ENCODE measurements around the gene PRKG1. TPM values are rescaled to one million over a fixed set of nuclear protein-coding genes. Genes with fewer than 3 reads are reported as not detected.

Gene PRKG1
- total RNA-seq, result not detected in 2 replicates

DNA sequence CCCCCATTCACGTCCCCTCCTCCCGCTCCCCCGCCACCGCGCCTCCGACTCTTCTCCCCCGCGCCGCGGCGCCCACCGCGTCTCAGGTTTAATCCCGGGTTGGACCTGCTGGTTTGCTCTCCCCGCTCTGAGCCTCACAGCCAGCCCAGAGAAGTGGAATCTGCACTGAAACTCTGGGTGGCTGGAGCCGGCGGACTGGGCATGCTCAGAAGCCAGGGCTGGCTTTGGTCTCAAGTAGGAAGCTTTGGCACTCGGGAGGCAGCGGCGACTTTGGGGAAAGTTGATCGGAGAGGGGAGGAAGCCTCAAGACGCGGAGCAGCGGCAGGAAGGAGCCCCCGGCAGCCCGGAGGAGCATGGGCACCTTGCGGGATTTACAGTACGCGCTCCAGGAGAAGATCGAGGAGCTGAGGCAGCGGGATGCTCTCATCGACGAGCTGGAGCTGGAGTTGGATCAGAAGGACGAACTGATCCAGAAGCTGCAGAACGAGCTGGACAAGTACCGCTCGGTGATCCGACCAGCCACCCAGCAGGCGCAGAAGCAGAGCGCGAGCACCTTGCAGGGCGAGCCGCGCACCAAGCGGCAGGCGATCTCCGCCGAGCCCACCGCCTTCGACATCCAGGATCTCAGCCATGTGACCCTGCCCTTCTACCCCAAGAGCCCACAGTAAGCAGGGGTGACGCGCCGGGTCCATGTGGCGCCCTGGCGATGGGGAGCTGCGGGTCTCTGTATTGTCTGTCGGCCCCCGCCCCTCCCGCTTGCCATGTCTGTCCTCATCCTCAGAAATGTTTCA, at the start of gene PRKG1:
PRKG1 (plus strand) TSS at position 250 of the 791 bp plus-strand sequence.
- intact Hi-C loops (cut with micrococcal nuclease), result no loop called here

DNA sequence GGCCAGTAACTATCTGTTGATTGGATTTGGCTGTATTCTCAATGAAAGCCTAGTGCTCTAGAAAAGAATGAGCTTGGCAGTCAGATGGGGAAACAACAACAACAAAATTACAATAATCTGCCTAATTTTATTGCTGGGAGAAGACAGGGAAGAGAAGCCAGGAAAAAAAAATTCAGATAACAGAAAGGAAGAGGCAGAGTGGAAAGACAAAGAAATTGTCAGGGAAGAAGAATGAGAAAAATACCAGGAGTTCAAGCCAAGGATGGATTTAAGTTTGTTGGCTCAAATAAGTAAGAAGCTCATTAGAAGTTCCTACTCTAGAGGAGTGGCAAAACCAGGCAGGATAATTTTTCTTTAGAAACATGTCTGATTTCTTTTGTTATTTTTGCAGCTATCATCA, 45.9 kb upstream of the PRKG1 start:
- intact Hi-C loops (cut with micrococcal nuclease), result no loop called here

DNA sequence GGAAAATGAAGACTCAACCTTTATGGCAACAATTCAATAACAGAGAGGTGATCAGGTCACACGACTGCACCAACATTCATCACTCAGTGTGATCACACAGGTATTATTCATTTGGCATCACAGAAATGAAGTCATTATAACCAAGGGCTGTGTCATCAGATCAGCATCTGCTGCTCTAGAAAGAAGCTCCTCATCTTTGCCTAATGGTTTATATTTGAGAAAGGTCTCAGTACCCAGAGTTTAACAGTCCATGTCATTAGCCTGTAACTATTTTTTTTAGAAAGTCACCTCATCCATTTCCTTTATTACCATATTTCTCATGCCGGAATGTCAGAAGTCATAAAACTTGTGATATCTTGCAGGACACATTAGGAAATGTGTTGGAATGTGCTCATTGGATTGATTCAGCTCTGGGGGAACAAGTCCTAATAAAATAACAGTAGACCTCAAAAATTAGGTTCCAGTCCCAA, 45.1 kb upstream of the PRKG1 start:
- intact Hi-C loops (cut with micrococcal nuclease), result no loop called here

DNA sequence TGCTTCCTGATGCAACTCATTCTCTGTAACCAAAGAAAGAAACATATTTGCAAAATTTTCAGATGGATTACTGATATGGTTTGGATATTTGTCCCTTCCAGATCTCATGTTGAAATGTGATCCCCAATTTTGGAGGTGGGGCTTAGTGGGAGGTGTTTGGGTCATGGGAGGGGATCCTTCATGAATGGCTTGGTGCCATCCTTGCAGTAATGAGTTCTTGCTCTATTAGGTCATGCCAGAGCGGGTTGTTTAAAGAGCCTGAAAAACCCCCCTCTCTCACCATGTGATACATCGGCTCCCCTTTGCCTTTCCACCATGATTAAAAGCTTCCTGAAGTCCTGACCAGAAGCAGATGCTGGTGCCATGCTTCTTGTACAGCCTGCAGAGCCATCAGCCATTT, 43.8 kb upstream of the PRKG1 start:
- intact Hi-C loops (cut with micrococcal nuclease), result no loop called here

DNA sequence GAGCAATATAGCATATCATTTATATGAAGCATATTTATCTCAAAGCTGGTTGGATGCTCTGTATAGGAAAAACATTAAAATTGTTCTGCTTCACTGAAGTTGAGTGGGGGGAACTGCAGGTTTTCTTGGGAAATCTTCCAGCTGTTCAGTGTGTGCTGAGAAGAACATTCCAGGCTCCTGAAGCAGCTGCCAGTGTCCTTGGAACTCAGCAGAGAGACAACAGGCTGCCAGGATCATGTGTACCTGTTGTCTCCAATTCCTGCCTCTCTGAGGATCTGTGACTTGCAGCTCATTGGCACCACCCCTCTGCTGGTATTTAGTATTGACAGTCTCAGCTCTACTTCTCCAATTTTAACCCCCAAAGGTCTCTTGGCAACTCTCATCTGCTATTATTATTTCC, 42.3 kb upstream of the PRKG1 start:
- intact Hi-C loops (cut with micrococcal nuclease), result no loop called here

DNA sequence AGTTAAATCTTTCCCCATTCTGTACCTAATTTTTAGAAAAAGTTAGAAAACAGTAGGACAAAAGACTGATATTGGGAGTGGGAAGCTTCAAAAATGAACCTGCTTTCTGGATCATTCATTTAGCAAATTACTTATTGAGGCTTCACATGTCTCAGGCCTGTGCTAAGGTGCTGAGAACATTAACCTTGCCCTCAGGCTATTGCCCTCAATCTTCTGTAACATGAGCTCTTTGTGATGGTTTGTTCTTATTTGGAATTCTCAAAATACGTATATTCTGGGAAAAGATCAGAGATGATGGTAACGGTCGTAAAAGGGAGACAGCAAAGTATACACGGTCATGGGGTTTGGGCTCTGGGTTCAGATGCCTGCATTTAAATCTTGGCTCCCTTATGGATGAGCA, 39.5 kb upstream of the PRKG1 start:
- intact Hi-C loops (cut with micrococcal nuclease), result no loop called here

DNA sequence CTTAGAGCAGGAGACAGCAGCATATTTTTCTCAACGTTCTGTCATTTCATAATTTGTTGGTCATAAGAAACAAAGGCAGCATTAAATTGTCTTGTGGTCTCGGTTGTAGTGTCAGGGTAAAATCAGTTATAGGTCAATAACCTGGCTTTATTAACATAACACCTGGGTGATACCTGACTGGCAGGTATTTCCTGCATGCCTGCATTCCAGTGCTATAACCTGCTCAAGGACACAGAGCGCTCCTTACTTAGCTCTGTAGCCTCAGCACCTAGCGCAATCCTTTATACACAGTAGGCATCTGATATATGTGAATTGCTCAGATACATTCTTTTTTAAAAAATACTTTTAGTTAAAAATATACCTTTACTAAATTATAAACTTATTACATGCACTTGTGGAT, 38.9 kb upstream of the PRKG1 start:
- intact Hi-C loops (cut with micrococcal nuclease), result no loop called here

DNA sequence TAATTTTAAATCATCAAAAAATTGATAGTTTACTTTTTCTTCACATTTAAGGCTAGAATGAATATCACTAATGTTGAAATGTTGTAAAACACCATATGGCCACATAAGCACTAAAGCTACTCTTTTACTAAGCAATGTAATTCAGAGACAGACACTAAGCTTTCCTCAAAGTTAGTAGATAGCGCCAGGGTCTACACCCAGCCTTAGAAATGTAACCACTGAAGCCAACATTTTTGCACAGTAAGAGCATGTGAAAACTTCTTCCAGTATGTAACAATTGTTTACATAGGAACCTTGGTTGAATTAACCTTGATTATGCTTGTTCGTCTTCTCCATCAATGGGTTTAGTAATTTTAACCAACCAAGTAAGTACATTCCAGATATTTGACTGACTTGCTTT, 28.4 kb upstream of the PRKG1 start:
- intact Hi-C loops (cut with micrococcal nuclease), result no loop called here

DNA sequence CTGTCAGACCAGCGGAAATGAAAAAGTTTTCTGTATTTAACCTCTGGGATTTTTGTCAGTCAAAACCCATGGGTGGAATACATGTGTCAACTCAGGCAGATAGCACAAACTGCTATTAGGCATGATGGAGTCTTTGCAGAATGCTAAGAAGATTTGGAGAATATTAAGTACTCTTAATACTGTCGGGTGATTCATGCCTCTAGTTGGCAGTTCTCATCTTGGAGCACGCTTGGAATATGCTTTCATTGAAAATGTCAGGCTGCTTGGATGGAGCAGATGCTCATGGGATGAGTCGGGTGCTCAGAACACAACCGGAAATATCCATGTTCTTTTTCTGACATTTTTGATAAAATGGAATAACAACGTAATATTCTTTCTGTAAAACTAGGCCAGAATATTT, 27.6 kb upstream of the PRKG1 start:
- intact Hi-C loops (cut with micrococcal nuclease), result no loop called here

DNA sequence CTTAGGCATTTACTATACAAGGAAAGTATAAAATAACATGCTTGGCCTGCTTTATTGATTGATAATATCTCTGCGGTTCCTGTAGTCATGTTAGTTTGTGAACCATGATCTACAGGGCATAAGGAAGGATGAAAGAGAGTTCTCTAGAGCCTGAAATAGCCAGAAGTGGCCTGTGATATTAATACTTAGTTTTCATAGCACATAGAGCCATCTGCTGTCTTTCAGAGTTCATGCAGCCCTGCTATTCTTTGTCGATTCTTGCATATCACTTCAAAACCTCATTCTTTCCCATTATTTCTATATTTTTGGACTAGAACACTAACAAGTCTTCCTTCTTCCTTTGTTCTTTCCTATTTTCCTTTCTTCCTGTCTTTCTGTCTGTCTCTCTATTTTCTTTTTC, 26.4 kb upstream of the PRKG1 start:
- intact Hi-C loops (cut with micrococcal nuclease), result no loop called here

DNA sequence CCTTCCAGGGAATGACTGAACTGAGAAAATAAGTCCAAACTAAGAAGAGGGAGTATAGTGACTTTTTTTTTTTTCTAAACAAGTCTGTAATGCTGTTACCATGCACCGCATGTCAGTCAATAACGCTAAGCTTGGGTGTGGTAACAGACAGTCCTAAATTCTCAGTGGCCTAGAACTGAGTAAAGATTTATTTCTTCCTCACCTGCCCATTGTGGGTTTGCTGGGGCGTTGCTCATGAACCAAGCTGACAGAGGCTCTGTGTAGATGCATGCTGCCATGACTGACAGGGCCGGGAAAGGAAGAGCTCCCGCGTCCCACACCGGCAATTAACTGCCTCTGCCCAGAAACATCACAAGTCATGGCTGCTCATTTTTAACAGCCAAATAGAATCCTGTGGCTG, 25.5 kb upstream of the PRKG1 start:
- intact Hi-C loops (cut with micrococcal nuclease), result no loop called here

DNA sequence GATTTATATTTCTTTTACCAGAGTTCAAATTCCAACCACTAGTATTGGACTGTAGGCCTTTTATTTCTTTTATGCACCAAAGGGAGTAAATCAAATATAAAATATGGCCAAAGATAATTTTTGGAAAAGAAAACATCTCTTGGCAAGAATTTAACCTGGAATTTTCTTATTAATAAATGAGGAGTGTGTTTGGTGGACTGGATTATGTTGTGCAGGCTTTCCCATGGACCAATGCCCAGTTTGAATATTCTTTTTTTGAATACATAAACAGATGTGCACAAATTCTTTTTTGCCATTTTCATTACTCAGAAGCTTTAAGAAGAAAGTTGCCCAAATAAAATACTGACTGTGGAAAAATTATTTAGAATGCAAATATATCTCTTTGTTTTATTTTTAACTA, 22.1 kb upstream of the PRKG1 start:
- intact Hi-C loops (cut with micrococcal nuclease), result no loop called here

DNA sequence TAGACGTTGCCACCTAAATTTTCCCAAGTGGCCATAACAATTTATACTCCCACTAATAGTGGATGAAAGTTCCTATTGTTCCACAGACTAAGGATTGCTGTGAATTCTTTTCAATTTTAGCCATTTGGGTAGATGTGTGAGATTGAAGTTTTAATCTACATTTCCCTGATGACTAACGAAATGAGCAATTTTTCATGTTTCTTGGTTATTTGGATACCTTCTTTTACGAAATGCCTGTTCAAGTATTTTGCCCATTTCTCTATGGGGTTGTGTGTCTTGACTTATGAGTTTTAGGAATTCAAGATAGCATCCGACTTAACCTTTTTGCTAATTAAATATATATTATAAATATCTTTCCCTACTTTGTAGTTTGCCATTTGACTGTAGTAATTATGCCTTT, 16.4 kb upstream of the PRKG1 start:
- intact Hi-C loops (cut with micrococcal nuclease), result no loop called here

DNA sequence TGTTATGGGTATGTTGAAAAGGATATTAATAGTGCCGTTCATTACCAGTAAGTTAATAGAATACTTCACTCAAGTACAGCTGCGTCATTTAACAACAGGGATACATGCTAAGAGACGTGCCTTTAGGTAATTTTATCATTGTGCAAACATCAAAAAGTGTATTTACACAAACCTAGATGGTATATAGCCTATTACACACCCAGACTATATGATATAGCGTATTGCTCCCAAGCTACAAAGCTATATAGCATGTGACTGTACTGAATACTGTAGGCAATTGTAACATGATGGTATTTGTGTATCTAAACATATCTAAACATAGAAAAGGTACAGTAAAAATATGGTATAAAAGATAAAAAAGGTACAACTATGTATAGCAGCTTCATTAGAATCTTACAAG, 11.1 kb upstream of the PRKG1 start:
- intact Hi-C loops (cut with micrococcal nuclease), result no loop called here

DNA sequence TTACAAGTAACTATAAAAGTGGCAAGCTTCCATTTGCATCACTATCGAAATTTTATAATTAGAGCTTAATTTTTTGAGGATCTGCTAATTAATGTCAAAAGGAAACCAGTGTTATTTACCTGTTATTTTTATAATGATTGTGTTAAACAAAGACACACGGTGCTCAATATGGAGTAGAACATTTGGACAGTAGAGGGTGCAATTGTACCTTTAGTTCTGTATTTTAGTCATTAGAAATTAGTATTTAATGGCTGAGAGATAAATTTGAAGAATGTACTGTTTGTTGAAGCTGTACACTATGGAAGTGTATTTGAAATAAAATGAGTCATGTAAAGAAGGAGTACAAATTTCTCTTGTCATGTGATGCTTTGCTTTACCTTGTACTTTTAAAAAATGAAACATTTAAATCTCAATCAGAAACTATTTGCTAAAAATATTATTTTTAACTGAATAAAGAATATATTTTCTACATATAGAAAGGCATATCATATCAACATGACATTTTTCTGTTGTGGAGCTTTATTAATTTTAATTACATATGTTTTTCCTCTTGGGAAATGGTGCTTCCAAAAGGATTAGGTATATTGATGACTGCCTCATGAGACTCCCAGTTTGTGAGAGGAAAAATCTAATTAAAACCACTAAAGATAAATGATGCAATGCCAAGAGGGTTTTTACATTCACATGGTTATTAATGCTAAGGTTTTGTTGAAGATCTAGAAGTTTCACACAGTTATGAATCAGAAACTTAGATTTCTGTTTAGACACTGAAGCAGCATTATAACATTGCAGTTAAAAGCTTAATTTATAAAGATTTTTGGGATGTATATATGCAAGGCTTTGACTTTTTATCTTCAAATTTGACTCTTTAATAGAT, 10.4 kb upstream of the PRKG1 start:
- intact Hi-C loops (cut with micrococcal nuclease), result no loop called here

DNA sequence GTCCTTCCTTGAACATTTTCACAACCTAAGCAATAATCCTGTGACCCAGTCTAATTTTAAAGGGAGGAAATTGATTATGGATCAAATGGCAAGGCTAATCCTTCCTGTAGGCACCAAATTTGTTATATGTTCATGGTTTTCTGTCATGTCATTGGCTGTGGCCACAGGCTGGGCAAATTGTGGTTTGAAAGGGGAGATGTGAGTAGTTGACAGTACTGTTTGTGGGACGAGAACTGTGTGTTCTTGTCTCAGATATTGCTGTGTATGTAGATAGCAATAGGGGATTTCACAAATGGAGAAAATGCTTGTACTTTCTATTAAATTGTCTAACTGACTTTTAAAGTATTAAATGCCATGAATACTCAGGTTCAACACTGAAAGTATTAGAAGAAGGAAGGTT, 8.1 kb upstream of the PRKG1 start:
- intact Hi-C loops (cut with micrococcal nuclease), result loop anchor here (5.0 kb wide), 1 partner anchor 64 kb away; no protein-coding TSS in a partner anchor

DNA sequence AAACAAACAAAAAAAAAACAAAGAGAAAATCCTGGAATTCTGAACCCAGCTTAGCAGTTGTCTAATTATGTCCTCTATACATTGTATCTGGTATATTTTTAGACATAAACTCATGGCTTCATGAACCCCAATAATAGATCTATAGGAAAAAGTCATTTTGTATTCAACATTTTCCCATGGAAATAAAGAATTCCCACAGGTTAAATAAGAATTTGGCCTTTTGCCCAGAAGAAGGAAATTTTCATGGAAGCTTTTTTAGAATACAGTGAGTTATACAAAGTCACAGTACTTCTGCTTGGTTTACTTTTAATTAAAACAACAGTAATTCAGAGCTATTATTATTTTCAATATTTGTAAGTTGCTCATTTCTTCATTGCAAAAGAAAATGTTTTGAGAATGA, 2.1 kb upstream of the PRKG1 start:
- intact Hi-C loops (cut with micrococcal nuclease), result no loop called here

DNA sequence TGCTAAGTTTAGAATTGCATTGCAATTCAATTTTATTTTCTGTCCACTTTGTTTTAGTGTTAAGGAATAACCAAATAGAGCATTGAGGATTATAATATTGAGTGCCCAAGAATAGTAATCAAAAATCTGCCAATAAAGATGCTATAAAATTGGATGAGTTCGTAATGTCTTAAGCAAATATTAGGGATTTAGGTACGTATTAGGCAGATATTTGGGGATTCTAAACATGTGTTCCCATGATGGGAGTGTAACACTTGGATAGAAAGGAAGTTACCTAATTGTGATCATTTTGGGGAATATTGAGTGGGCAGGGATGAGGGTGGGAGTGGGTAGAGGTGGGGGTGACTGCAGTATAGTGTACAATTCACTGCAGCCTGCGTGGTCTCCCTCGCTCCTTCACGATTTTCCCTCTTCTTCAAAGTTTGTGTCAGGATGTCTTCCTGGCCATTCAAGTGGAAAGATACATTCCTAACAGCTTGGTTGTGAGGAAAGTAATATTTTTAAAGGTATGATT, 1.3 kb upstream of the PRKG1 start:
- intact Hi-C loops (cut with micrococcal nuclease), result no loop called here

DNA sequence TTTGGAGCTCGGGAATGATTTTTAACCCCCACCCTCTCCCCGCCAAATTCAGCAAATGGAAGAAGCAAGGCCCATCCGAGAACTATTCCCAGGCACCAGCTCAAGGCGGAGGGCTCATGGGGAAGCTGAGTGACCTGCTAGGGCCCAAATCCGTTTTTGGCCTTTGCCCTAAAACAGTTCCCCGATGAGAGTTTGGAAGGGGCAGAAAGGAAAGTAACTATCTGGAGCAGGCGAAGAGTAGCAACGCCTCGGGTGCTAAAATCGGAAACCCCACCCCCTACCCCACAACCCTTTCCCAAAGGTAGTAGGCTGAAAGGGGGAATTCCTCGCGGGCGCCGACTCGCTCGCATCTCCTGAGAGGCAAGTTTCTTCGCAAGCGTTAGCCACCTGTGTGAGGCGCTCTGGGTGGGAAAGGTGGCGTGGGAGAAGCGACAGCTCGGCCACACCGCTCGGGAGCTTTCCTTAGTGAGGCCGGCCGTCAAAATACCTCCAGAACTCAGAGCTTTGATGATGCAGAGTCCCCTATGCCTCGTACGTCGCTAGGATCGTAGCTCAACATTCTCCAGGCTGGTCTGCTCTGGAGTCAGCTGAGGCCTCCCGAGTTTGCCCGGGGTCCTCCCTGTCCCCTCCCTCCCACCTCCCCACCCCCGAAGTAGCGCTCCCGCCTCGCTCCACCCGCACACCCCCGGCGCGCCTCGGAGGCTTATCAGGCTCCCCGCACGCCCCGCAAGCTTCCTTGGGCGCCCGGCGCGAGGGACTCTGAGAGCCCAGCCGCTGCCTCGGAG, 642 bp upstream of the PRKG1 start:
- intact Hi-C loops (cut with micrococcal nuclease), result no loop called here

DNA sequence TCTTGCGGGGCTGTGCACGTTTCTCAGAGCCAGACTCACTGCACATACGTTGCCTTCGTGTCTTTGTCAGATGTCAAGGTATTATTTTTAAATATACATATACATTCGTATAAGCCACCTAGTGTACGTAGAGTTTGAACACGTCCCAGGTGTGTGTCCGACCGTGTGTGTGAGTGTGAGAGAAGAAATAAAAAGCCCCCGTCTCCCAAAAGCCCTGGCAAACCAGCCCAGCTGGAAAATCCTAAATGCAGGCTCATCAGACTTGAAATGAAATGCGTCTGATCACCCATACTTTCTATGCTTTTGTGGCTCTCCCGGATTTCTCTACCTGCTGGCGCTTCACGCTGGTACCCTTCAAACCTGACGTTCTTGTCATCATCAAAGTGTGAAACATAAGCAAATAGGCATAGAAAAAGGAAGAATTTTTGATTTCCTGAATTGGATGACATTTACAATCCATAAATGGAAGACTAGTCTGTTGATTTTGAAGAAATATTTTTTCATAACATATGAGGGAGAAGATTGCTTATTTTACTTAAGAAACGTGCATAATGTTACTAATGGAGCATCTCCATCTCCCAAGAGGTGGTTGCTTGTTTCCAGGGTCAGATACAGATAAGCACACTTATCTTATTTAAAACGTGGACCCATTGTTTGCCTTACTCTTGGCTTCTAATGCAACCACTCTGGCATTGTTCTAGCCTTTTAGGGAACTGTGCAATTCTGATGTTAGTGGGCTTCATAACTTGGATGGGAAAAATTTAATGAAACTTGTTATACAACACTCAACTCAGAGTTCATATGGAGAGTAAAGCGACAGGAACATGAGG, 971 bp downstream of the PRKG1 start:
- intact Hi-C loops (cut with micrococcal nuclease), result no loop called here

DNA sequence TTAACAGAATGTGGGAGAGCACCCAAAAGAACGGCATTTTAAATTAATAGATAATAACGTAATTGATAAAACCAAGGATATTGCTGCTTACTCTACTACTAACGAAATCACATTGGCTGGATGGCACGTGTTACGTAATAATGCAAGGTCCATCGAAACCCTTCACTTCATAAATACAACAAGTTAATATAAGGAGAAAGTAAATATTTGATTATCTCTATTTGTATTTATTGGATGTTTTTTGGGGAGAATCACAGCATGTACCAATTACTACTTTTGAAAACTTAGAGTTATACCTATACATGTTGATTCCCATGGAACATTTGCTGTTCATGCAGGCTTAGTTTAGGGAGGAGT, 1.6 kb downstream of the PRKG1 start:
- intact Hi-C loops (cut with micrococcal nuclease), result no loop called here
